ENCODE measurements around the gene CCK.

The CCK gene

DNA sequence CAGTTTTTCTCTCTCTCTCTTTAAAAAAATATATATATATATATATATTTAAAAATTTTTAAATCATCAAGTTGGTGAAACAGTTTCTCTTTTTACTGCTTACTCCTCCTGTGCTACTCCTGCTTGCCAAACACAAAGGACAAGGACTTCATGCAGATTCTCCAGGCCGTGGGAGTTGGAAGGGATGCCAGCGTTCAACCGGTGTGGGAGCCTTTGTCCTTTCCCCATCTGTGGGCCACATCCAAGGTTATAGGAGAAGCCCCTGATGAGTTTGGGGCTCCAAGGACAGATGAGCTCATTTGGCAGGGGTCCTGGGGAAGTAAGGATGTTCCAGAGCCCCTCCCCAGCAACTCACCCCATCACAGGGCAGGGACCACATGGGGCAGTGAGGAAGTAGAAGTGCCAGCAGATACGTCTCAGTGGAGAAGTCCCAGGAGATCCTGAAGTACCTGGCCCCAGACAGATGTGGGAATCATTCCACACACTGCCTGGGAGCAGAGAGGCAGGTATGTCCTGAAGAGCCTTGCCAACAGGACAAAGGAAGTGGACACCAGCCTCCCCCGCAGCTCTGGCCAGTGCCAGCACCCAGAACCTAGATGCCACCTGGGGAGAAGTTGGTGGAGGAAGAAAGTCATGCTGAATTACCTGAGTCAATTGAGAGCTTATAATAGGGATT is 36.6 kb downstream of the CCK start:
- POLR2A ChIA-PET (ENCODE audit: low non-redundant PET): no interaction called here
- TF ChIP-seq, protein P1, sequence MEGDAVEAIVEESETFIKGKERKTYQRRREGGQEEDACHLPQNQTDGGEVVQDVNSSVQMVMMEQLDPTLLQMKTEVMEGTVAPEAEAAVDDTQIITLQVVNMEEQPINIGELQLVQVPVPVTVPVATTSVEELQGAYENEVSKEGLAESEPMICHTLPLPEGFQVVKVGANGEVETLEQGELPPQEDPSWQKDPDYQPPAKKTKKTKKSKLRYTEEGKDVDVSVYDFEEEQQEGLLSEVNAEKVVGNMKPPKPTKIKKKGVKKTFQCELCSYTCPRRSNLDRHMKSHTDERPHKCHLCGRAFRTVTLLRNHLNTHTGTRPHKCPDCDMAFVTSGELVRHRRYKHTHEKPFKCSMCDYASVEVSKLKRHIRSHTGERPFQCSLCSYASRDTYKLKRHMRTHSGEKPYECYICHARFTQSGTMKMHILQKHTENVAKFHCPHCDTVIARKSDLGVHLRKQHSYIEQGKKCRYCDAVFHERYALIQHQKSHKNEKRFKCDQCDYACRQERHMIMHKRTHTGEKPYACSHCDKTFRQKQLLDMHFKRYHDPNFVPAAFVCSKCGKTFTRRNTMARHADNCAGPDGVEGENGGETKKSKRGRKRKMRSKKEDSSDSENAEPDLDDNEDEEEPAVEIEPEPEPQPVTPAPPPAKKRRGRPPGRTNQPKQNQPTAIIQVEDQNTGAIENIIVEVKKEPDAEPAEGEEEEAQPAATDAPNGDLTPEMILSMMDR (conservative IDR thresholded peaks at IDR 0.05; ENCODE audit: low read depth): no peak
- H3K27ac ChIP-seq: no peak overlapping the region
- CTCF ChIA-PET: interaction anchor here (0.6 to 1.1 kb wide), 6 partner anchors 15 to 214 kb away, joined by 3 to 11 read pairs (median 4); no protein-coding TSS in a partner anchor
- DNase-seq (ENCODE audit: low spot score): no peak

DNA sequence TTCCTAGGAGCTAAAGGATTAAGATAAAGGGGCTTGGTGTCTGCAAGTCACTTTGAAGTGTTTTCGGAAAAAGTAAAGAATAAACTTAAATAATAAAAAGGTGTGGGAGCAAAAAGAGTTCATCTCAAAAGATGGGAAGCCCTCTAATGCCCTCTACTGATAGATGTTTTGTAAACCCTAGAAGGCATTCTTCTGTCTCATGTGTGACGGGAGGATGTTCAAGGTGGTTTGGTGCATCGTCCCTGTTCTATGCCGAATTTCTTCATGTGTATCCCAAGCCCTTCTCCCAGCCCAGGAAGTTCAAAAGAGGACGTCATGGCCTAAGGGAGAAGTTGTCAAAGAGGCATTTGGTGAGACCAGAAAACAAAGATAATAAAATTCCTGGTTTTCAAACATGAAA is 37.2 kb downstream of the CCK start:
- peak; percentile 14 for DNase-seq (ENCODE audit: low spot score)
- POLR2A ChIA-PET (ENCODE audit: low non-redundant PET): no interaction called here
- CTCF ChIA-PET: interaction anchor here (0.6 to 0.9 kb wide), 3 partner anchors 44 to 1025 kb away, joined by 3 to 4 read pairs (median 3); no protein-coding TSS in a partner anchor
- H3K27ac ChIP-seq: no peak overlapping the region
- TF ChIP-seq, protein P1 (conservative IDR thresholded peaks at IDR 0.05; ENCODE audit: low read depth): no peak

DNA sequence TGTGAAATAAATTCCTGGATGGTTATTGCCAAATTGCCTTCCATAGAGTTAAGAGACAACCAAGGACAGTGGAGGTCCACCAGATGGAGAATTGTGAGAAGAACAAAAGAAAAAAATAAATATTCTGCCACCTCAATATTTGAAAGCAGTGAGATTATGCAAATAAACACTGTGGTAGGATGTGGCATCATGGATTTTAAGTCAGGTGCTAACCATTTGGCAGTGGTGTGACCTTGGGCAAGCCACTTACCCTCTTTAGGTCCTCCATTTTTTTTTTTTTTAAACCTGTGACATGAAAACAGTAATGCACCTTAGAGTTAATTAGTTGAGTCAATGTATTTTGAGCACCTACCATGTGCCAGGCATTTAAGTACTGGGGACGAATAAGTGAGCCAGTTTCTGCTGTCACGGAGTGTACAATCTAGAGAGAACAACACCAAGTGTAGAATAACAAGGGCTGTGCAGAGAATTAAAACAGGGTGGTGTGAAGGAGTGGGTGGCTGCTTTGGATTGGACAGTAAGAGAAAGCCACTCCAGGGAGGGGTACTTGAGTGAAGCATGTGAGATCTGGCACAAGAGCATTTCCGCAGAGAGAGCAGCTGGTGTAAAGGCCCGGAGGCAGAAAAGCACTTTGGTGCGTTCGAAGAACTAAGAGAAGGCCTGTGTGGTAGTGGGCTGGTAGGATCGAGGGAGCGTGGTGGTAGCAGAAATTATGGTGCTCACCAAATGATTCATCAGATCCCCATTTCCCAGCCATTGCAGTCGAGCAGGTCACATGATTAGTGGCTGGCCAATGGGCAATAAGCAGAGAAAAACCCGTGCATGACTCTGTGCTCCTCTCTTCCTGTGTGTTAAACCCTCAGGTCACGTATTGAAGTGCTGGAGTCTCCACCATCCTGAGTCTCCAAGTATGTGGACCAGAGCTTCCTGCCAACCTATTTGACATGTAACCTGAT is 39.2 kb downstream of the CCK start:
- peak; percentile 20 for DNase-seq (ENCODE audit: low spot score)
- ChIA-PET CTCF (no interaction called here), POLR2A (ENCODE audit: low non-redundant PET) (no interaction called here)
- H3K27ac ChIP-seq: no peak overlapping the region
- TF ChIP-seq, protein P1 (conservative IDR thresholded peaks at IDR 0.05; ENCODE audit: low read depth): no peak

DNA sequence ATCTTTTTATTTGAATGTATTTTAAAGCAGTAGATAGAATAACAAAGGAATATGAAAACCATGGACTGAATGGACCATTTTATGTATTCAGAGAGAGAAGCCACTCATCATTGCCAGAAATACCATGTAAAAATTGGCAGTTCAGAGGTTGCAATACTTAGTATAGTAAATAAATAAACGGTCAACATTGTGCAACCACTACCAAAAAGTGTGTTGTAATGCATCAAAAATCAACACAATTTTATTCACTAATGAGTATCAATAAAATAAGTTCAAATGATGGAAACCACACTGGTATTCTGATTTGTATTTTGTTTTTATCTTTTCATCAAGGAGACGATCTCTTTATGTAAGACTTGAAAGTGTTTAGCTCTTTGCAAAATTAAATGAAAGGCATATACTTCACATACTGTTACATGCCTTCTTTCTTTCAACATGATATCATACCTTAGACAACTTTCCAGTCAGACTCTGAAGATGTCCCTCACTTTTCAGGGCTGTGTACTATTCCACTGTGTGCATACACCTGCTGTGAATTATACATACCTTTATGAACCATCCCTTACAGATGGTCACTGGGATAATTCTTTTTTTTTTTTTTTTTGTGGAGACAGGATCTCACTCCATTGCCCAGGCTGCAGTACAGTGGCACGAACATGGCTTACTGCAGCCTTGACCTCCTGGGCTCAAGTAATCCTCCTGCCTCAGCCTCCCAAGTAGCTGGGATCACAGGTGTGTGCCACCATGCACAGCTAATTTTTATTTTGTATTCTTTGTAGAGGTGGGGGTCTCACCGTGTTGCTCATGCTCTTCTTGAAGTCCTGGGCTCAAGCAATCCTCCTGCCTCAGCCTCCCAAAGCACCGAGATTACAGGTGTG is 40.3 kb downstream of the CCK start:
- ChIA-PET CTCF (no interaction called here), POLR2A (ENCODE audit: low non-redundant PET) (no interaction called here)
- no peak for DNase-seq (ENCODE audit: low spot score)
- TF ChIP-seq, protein P1 (conservative IDR thresholded peaks at IDR 0.05; ENCODE audit: low read depth): no peak
- no peak overlapping the region for H3K27ac ChIP-seq

DNA sequence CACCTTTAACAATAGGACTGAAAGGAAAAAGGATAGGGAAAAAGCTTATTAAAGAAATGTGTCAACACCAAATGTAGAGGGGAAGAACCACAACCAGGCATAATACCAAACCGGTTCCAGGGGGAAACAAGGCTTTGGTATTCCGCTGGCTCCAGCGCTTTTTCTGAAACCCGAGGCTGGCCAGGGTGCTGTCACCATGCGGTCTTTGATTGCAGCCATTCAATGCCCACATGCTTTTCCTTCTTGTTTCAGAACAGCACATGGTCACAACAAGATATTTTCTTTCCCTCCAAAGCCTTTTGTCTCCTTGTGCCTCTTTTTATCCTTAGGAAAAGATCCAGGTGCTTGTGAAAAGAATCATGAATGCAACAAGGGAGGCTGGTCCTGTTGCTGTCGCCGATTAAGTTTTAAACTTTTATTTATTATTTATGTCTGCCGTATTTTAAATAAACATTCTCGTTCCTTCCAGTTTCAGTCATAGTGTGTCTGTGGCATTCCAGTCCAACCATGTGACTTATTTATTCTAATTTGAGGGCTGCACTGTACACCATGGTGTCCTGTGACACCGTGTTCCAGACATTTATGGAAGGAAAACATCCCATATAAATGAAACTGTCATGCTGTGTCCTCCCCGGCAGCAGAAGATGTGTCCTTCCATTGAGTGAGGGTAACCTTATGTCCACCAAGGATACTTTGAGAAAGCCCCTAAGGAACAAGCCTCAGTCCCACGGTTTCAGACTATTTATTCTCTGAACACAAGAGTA is 41.1 kb downstream of the CCK start:
- POLR2A ChIA-PET (ENCODE audit: low non-redundant PET): no interaction called here
- CTCF ChIA-PET: no interaction called here
- TF ChIP-seq, protein P1 (conservative IDR thresholded peaks at IDR 0.05; ENCODE audit: low read depth): no peak
- H3K27ac ChIP-seq: no peak overlapping the region
- DNase-seq (ENCODE audit: low spot score): no peak

All from RWPE1 (cell line).